HG02870 (cell line): ENCODE results near the gene STAP2.

Experiments used
- ATAC-seq: cut with Tn5 transposase; IDR thresholded peaks from one replicate; pipeline ENCODE4 v1.9.1; 2021; ENCODE audit warnings: mild to moderate bottlenecking, moderate library complexity; ENCODE audit not compliant: unreplicated experiment

STAP2 gene, protein sequence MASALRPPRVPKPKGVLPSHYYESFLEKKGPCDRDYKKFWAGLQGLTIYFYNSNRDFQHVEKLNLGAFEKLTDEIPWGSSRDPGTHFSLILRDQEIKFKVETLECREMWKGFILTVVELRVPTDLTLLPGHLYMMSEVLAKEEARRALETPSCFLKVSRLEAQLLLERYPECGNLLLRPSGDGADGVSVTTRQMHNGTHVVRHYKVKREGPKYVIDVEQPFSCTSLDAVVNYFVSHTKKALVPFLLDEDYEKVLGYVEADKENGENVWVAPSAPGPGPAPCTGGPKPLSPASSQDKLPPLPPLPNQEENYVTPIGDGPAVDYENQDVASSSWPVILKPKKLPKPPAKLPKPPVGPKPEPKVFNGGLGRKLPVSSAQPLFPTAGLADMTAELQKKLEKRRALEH

DNA sequence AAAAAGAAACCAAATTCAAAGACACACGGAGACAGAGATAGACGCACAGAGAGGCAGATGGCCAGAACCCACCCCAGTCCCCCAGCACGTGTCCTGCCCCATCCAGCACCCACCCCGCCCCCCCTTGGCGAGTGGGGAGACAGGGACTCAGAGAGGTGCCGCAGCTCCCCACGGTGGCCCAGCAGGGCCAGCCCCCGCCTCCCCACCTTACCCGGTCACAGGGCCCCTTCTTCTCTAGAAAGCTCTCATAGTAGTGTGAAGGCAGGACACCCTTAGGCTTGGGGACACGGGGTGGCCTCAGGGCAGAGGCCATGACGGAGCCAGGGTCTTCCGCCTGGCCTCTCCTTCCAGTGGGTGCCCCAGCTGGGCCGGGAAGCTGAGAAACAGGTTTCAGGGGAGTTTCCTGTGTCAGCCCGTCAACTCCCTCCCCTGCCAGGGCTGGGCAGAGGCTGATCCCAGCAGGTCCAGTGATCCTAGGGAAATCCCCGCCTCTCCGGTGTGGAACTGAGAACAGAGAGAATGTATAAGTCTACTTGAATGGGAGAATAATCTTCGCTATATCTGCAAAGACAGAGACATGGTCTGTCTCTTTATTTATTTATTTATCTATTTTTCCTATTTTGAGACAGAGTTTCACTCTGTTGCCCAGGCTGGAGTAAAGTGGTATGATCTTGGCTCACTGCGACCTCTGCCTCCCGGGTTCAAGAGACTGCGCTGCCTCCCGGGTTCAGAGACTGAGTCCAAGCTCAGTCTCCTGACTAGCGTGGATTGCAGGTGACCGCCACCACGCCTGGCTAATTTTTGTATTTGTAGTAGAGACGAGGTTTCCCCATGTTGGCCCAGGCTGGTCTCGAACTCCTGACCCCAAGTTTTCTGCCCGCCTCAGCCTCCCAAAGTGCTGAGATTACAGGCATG lies at the start of gene STAP2:
STAP2 (minus strand) TSS at position 387 of the 915 bp plus-strand sequence; CDS start at position 313, 74 bp downstream.
- ATAC-seq: no peak

- no peak for ATAC-seq
Measured at GRCh38 chr19:4386041-4386782, 47.6 kb upstream of the STAP2 start.

DNA sequence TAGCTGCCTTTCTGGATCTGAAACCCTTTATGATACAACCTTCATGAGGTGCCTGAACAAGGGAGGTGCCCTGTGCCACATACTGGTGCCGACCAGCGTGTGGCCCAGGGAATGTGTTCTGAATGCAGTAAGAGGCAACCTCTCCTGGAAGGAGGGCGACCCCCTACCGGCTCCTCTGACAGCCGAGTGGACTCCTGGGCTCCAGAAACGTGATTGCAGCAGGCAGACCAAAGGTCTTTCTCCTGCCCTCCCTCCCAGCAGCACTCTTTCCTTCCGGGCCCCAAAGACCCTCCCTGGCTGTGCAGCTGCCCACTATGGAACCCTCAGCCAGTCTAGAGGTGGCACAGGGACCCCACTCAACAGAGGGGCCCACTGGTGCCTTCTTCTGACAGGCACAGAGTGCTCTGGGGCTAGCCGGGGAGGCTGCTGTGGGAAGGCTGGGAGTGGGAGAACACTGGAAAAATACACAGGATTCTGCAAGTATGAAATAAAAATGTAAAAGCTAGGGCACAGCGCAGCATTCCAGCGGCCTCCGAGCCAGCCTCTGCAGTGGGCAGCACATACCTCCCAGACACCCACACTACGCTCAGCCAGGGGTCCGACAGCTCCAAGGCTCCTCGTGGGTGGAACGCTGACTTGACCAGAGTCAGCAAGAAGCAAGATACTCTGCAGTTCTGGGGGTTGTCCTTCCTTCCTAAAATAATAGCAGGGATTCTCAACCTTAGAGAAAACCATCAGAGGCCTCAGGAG lies 46.8 kb upstream of the STAP2 start:
- no peak for ATAC-seq

GRCh38 chr19:4380254-4380727 lies 41.7 kb upstream of the STAP2 start:
- ATAC-seq: no peak

DNA sequence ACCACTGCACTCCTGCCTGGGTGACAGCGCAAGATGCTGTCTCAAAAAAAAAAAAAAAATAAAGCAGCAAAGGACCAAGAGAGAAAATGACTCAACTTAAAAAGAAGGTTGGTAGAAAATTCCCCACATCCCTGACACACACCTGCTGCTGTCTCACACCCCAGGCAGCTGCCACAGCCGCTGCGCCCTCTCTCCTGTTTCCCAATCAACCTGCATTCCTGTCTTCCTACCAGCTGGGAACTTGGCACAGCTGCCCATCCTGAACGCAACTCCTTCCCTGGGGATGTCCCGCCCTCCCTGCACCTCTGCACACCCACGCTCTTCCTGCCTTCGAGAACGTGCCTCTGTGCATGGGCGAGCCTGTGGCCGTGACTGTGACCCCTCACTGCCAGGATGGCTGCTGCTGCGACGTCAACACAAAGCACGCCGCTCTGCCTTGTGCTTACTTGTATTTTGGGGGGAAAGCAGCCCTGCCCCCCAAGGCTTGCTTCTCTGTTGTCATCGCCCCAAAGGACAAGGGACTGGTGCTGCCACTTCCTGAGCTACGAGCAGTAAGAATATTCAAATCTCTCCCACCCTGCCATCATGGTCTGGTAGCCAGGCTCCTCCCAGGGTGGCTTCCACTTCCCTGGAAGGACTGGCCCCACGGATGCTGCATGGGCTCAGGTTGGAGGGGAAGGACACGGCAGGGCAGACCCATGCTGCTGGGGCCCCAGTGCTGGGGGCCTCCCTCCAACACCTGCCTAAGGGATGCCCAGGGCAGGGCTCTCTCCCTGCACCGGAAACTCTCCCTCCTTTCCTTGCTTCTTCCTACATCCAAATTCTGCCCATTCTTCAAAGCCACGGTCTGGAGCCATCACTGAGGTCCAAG lies 41.0 kb upstream of the STAP2 start:
- ATAC-seq: no peak

- ATAC-seq: no peak
Measured at GRCh38 chr19:4378886-4379285, 40.3 kb upstream of the STAP2 start.

GRCh38 chr19:4376991-4377781 lies 38.6 kb upstream of the STAP2 start:
- ATAC-seq: no peak

DNA sequence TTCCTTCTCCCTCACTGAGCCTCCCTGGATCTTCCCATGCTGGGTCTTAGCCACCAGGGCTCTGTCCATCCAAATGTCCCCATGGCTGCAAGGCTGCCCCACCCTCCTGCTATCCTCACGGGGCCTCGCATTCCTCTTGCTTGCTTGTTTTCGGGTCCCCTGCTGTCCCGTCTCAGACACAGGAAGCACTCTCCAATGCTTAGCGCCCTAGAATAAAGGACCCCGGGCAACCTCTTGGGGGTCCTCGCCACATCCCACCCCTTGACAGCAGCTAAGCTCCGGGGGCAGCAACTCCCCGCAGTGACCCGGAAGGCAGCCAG lies 38.0 kb upstream of the STAP2 start:
- no peak for ATAC-seq

- no peak for ATAC-seq
Measured at GRCh38 chr19:4376028-4376670, 37.5 kb upstream of the STAP2 start.

DNA sequence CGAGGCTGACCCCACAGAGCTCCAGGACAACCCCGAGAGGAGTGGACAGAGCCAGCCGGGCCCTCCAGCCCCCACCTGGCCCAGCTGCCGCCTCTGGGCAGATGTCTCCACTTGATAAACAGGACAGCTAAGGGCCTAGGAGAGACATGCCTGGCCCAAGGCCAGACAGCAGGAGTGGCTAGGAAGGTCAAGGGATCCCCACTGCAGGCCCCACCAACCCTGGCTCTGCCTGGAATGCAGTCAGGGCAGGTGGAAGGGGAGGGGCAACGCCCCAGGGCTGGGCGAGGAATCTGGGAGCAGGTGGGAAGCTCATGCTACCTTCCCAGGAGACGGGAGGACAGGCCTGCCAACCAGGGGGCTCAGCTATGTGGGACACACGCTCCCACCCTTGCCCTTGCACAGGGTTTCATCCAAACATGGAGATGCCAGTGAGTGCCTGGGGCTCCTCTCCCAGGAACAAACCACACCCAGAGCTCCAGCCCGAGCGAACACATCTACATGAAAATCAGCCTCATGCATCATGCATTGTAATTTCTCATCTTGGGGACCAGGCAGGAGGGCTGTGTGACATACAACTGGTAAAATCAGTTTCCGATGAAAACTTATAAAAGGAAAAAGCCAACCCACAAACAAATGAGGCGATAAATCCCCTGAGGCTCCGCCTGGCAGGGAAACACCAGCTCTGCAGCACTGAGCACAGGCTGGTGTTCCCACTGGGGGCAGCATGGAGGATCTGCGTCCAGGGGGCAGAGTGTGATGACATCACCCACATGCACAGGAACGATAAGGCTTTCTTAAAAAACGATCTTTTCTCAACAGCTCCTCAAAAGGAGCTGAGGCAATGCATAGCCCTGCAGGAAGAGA lies 36.8 kb upstream of the STAP2 start:
- no peak for ATAC-seq

- ATAC-seq: no peak
Measured at GRCh38 chr19:4374498-4375163, 36.0 kb upstream of the STAP2 start.

DNA sequence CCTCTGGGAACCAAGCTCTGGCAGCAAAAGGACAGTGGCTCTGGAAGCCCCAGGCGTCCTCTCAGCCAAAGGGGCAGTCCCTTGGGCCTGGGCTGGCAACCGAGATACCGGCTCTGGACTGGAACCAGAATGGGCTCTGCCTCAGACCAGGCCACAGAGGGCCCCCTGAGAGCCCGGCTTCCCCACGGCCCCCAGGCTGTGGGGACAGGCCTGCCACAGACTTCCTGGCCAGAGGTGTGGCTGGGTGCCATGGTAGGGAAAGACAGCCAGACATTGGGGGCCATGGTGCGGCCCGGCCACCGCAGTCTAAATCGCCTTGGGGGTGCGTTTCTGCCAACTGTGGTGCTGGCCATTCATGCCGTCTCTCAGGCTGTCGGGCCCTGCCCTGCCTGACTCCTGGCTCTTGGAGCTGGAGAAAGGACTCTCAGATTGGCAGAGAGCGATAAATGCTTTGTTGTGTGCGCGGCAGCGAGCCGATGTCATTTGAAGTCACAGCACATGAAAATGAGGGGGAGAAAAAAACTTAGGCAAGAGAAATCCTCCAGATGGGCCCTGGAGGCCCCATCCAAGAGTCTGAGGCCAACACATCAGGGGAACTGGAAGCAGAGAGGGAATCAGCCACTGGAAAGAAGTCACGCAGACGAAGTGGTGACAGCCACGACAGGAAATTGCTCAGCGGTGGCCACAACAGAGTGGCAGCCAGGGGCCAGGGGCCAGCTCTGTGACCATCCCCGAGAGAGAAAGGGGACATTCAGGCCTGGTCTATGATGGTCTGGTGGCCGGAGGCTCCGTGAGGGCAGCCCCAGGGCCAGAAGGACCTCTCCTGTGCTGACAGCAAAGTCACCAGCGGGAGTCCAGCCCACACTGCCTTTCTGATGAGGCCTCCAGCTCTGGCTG lies 35.2 kb upstream of the STAP2 start:
- no peak for ATAC-seq

DNA sequence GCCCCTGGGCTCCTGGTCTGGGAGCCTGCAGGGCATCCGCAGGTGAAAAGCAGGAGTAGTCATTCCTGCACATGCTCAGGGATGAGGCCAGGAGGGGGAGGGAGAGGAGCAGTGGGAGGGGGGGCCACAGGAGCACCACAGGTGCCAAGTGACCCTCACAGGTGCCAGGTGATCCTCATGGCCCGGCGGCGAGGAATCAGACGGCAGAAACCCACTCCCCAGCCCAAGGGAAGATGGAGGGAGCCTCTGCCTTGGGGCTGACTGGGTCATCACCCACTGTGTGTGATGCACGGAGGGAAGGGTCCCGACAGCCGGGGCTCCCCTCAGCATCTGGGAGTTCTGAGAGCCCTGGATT lies 34.4 kb upstream of the STAP2 start:
- no peak for ATAC-seq

DNA sequence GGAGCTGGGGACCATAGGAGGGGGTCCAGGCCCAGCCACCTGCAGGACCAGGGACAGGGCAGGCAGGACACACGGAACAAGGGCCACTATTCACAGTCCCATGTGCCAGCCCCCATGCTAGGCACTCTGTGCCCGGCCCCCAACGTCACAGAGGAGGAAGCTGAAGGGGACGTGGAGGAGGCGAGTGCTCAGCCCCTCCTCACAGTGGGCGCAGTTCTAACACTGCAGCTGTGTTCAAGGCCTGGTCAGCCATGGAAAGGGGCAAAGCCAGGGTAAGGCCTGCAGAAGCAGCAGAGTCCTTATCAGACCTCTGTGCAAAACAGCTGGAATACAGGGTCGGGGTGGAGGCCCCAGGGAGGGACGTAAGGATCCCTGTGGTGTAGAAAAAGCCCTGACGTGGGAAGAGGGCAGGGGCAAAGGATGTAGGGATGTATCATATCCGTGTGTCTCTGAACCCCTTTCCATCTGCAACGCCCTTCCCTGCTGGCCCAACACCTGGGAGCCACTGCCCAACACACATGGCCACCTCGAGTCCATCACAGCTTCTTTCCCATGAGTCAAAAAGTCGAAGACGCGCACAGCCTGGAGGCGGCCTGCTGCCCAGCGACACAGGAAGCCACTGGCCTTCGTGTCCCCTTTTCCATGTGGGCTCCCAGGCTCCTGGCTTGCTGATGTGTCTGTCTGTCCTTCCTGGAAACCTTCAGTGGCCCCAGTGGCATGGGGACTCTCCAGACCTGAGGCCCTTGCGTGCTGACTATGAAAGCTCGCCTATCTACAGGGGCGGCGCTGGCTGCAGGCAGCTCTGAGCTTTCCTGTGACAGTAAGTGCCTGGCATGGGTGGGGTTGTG lies 33.8 kb upstream of the STAP2 start:
- no peak for ATAC-seq
